Adrenal gland (tissue), 5 donors: ENCODE measurements around the gene DBR1.

Source experiments
- POLR2A ChIP-seq, 2 donors: fragments of 450-650 bp; IDR thresholded peaks; one replicate each; pipeline ENCODE4 v1.6.1; 2017; ENCODE audit warnings: antibody characterized with exemption in 2 of 2, mild to moderate bottlenecking in 2 of 2, moderate library complexity in 1 of 2
- TF ChIP-seq, protein P1 (sequence below), 6 experiments: fragments of 450-650 bp in 4 of 6; fragments of 200-600 bp in 2 of 6; sonication (generic) in 1 of 6; IDR thresholded peaks; 1 replicate in 5 of 6; 2 replicates in 1 of 6; pipeline versions ENCODE4 v1.5.1 to v1.8.0; 2016 to 2021; ENCODE audit warnings: antibody characterized with exemption in 6 of 6, mild to moderate bottlenecking in 2 of 6, moderate library complexity in 1 of 6
- donor health status: DM: no; HTN: no; CAD: no.

DNA sequence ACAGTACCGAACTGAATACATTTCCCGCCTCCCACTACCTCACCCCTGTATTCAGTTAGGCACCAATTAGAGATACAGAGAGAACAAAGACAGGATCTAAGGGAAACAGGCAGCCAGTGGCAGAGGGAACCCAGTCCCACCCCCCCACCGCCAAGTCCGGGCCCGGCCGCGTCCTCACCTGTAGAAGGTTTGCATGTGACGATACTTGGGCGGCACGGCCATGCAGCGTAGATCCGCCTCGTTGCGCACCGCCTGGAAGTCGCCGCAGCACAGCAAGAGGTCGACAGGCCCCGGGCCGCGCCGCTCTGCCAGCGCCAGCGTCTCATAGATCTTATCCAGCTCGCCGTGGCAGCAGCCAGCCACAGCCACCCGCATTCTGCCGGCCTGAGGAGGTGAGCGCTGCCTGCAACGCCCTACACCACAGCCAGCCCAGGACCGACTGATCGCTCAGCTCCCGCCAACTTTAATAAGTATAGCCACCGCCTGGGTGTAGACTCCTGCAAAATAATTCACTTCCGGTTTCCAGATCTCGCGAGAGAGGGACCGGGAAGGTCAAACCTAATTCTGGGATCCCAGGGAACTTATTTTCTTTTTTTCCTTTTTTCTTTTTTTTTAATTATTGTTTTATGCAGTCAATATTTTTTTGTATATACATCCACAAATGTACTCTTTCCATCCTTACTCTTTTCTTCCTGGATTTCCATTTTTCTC, at the start of gene DBR1:
- TF ChIP-seq, protein P1, sequence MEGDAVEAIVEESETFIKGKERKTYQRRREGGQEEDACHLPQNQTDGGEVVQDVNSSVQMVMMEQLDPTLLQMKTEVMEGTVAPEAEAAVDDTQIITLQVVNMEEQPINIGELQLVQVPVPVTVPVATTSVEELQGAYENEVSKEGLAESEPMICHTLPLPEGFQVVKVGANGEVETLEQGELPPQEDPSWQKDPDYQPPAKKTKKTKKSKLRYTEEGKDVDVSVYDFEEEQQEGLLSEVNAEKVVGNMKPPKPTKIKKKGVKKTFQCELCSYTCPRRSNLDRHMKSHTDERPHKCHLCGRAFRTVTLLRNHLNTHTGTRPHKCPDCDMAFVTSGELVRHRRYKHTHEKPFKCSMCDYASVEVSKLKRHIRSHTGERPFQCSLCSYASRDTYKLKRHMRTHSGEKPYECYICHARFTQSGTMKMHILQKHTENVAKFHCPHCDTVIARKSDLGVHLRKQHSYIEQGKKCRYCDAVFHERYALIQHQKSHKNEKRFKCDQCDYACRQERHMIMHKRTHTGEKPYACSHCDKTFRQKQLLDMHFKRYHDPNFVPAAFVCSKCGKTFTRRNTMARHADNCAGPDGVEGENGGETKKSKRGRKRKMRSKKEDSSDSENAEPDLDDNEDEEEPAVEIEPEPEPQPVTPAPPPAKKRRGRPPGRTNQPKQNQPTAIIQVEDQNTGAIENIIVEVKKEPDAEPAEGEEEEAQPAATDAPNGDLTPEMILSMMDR (IDR thresholded peaks at IDR 0.05) = no peak
- TF ChIP-seq POLR2A (IDR thresholded peaks at IDR 0.05) = peak; percentile 65 to 88
